Smooth muscle cell (in vitro differentiated cells): ENCODE data around the gene COL11A1. TPM values are rescaled to one million over a fixed set of nuclear protein-coding genes. Genes with fewer than 3 reads are reported as not detected.

Experiments
- DNase-seq: peaks from one replicate; lab custom pipeline; 2025; ENCODE audit not compliant: unreplicated experiment; lab: John Stamatoyannopoulos, UW
- H2AFZ ChIP-seq: fragments of 200-600 bp; sonication (generic); 2 replicates; pipeline ENCODE4 v1.6.0; 2016; ENCODE audit warnings: antibody characterized with exemption, low read depth, mild to moderate bottlenecking
- H3F3A ChIP-seq: fragments of 200-600 bp; sonication (generic); 2 replicates; pipeline ENCODE4 v1.6.0; 2017; ENCODE audit warnings: antibody characterized with exemption, low read depth
- H3K27ac ChIP-seq: fragments of 200-600 bp; sonication (generic); 2 replicates; pipeline ENCODE4 v1.5.1; 2016; ENCODE audit warnings: low read depth, mild to moderate bottlenecking
- H3K27me3 ChIP-seq: fragments of 200-600 bp; sonication (generic); 2 replicates; pipeline ENCODE4 v1.6.1; 2016; ENCODE audit warnings: low read depth, mild to moderate bottlenecking
- H3K36me3 ChIP-seq: fragments of 200-600 bp; sonication (generic); 2 replicates; pipeline ENCODE4 v1.5.1; 2016; ENCODE audit warnings: low read depth
- H3K4me1 ChIP-seq: fragments of 200-600 bp; sonication (generic); 2 replicates; pipeline ENCODE4 v1.5.1; 2016; ENCODE audit warnings: low read depth
- H3K4me2 ChIP-seq: fragments of 200-600 bp; sonication (generic); 2 replicates; pipeline ENCODE4 v1.6.0; 2016; ENCODE audit warnings: mild to moderate bottlenecking
- H3K4me3 ChIP-seq: fragments of 200-600 bp; sonication (generic); 2 replicates; pipeline ENCODE4 v1.5.1; 2016; ENCODE audit warnings: mild to moderate bottlenecking
- H3K79me2 ChIP-seq: fragments of 200-600 bp; sonication (generic); 2 replicates; pipeline ENCODE4 v1.6.0; 2016; ENCODE audit warnings: low read depth, mild to moderate bottlenecking
- H3K9ac ChIP-seq: fragments of 200-600 bp; sonication (generic); 2 replicates; pipeline ENCODE4 v1.6.0; 2016; ENCODE audit warnings: low read depth
- H3K9me3 ChIP-seq: fragments of 200-600 bp; sonication (generic); replicated peaks from 2 replicates; pipeline ENCODE4 v1.5.1; 2016; ENCODE audit warnings: low read depth
- H4K20me1 ChIP-seq: fragments of 200-600 bp; sonication (generic); 2 replicates; pipeline ENCODE4 v1.6.0; 2016; ENCODE audit warnings: low read depth
- CTCF ChIP-seq: fragments of 200-600 bp; sonication (generic); IDR thresholded peaks from 2 replicates; pipeline ENCODE4 v1.5.1; 2017; ENCODE audit warnings: borderline replicate concordance, mild to moderate bottlenecking, antibody characterized with exemption; ENCODE audit not compliant: insufficient read depth, poor library complexity, severe bottlenecking
- WGBS: methylation state at CpG from one replicate; pipeline ENCODE4 v1.1.7; 2016; ENCODE audit warnings: low lambda C conversion rate; 5-methylcytosine and 5-hydroxymethylcytosine counted together
- polyA plus RNA-seq: library from polyadenylated mRNA; unstranded; fragments of >200 nt; fragmentation: Nextera tagmentation; extraction: Ambion mirVana; gene quantifications from 2 replicates; pipeline ENCODE4 v1.2.1, GENCODE V29; 2016
- total RNA-seq: library from RNA; depleted of rRNA; stranded (reverse); fragments of >200 nt; gene quantifications from 2 replicates; pipeline ENCODE4 v1.2.3, GENCODE V29; 2014

Gene COL11A1
- total and polyA plus RNA-seq, 2 experiments from 2014 or later: 155 to 236 TPM

GRCh38 chr1:102977292-102977691 lies 131.0 kb downstream of the COL11A1 start:
- peaks cover 4% of the 10 kb centered on the region for H3K36me3 ChIP-seq
- H3F3A ChIP-seq: no peaks in the 10 kb centered on the region
- H3K4me2 ChIP-seq: no peak overlapping the region
- no peak overlapping the region for H3K9ac ChIP-seq
- DNase-seq: no peak
- no peaks in the 10 kb centered on the region for H3K4me1 ChIP-seq
- no peaks in the 10 kb centered on the region for H3K27me3 ChIP-seq
- no peak overlapping the region for H2AFZ ChIP-seq
- no peak overlapping the region for H3K27ac ChIP-seq
- TF ChIP-seq CTCF: no peak
- no peaks in the 10 kb centered on the region for H3K9me3 ChIP-seq
- H4K20me1 ChIP-seq: no peaks in the 10 kb centered on the region
- H3K79me2 ChIP-seq: no peaks in the 10 kb centered on the region
- no peak overlapping the region for H3K4me3 ChIP-seq

GRCh38 chr1:102970496-102971078 lies 137.7 kb downstream of the COL11A1 start:
- H3K4me3 ChIP-seq: no peak overlapping the region
- H3K4me2 ChIP-seq: no peak overlapping the region
- peaks cover 6% of the 10 kb centered on the region for H3K36me3 ChIP-seq
- no peak overlapping the region for H3K27ac ChIP-seq
- H3K79me2 ChIP-seq: no peaks in the 10 kb centered on the region
- H3K9me3 ChIP-seq: no peaks in the 10 kb centered on the region
- no peaks in the 10 kb centered on the region for H4K20me1 ChIP-seq
- no peaks in the 10 kb centered on the region for H3F3A ChIP-seq
- no peak for DNase-seq
- no peak overlapping the region for H2AFZ ChIP-seq
- H3K27me3 ChIP-seq: no peaks in the 10 kb centered on the region
- no peak overlapping the region for H3K9ac ChIP-seq
- TF ChIP-seq CTCF: peak; percentile 81
- WGBS: 72% methylated on average over 17 of the region's 17 CpGs
- no peaks in the 10 kb centered on the region for H3K4me1 ChIP-seq

GRCh38 chr1:102967786-102968185 lies 140.5 kb downstream of the COL11A1 start:
- Histone ChIP-seq H3K79me2 (no peaks in the 10 kb centered on the region), H3K4me3 (no peak overlapping the region), H3K36me3 (peaks cover 9% of the 10 kb centered on the region), H3K4me2 (no peak overlapping the region), H3K27me3 (no peaks in the 10 kb centered on the region), H3F3A (no peaks in the 10 kb centered on the region), H3K27ac (no peak overlapping the region), H2AFZ (no peak overlapping the region), H3K9ac (no peak overlapping the region), H3K4me1 (no peaks in the 10 kb centered on the region), H3K9me3 (no peaks in the 10 kb centered on the region), H4K20me1 (no peaks in the 10 kb centered on the region)
- WGBS: 94% methylated on average over 1 of the region's 1 CpG
- TF ChIP-seq CTCF: no peak
- DNase-seq: no peak

- WGBS: 83% methylated on average over 2 of the region's 2 CpGs
- no peak for DNase-seq
- TF ChIP-seq CTCF: no peak
- no peaks in the 10 kb centered on the region for H4K20me1 ChIP-seq
- H2AFZ ChIP-seq: no peak overlapping the region
- no peaks in the 10 kb centered on the region for H3K27me3 ChIP-seq
- H3F3A ChIP-seq: no peaks in the 10 kb centered on the region
- H3K36me3 ChIP-seq: peaks cover 29% of the 10 kb centered on the region
- no peaks in the 10 kb centered on the region for H3K79me2 ChIP-seq
- H3K4me2 ChIP-seq: no peak overlapping the region
- no peak overlapping the region for H3K4me3 ChIP-seq
- H3K4me1 ChIP-seq: no peaks in the 10 kb centered on the region
- no peaks in the 10 kb centered on the region for H3K9me3 ChIP-seq
- H3K27ac ChIP-seq: no peak overlapping the region
- H3K9ac ChIP-seq: no peak overlapping the region
Measured at GRCh38 chr1:102961549-102961948, 146.8 kb downstream of the COL11A1 start.
